DMS114 treated with DMSO at 0.1 percent for 48 hours (cell line): ENCODE data around the gene TRIM8.

Experiments used
- DNase-seq: peaks from one replicate; lab custom pipeline; 2025; ENCODE audit not compliant: unreplicated experiment; lab: John Stamatoyannopoulos, UW

The TRIM8 gene

DNA sequence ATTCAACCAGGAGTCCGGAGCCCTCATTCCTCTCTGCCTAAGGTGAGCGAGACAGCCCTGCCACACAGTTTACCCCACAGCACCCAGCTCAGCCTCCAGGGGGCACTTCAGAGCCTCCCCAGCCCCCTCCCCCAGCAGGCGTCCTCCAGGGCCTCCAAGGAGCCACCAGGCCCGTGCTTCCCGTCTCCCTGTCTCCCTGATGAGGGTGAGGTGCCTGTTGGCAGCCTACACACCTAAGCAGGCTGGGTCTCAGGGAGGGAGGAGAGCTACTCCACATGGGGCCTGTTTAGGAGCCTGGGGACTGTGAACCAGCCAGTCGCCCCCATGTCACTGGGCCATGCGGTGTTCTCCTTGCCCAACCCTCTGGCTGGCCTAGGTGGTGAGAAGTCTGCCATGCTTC lies 28.9 kb upstream of the TRIM8 start:
- DNase-seq: no peak

DNA sequence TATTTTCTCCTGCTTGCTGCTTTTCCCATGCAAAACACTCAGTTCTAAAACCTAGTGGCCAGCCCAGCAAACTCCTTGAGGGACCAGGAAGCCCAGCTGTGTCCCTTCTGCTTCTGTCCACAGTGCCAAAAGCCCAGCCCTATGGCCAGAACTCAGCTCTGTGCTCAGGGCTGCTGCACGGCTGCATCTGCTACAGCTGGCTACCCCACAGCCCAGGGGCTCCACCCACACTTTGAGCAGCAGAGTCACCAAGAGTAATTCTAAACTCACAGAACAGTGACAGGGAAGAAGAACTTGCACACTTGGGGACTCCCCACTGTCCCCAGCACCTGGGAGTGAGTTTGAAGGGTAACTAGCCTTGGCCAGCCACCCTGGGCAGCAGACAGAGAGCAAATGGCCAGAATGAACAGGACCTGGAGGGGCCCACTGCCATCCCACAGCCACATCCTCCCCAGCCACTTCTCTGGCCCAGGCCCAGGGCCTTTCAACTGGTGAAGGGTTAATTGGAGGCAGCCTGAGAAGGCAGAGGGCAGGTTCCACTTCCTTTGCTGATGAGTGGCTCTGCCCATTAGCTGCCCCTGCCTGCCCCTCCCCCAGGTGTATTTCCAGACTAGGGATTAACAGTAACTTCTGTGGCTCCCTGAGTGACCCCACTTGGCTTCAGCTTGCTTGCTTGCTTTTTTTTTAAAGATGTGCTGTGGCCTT lies 28.1 kb upstream of the TRIM8 start:
- DNase-seq: no peak

DNA sequence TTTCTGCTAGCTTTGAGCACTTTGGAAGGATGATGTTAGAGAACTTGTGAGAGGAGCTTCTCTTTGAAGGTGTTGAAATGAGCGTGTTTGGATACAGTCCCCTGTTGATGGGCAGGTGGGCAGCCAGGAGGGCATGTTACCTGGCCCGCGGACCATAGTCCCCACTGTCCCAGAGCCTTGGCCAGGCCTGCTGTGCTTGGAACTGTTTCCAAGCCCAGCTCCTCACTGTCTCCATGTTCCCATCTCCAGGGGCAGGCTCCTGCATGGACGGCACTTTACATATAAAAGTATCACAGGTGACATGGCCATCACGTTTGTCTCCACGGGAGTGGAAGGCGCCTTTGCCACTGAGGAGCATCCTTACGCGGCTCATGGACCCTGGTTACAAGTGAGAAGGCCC lies 27.2 kb upstream of the TRIM8 start:
- no peak for DNase-seq

DNA sequence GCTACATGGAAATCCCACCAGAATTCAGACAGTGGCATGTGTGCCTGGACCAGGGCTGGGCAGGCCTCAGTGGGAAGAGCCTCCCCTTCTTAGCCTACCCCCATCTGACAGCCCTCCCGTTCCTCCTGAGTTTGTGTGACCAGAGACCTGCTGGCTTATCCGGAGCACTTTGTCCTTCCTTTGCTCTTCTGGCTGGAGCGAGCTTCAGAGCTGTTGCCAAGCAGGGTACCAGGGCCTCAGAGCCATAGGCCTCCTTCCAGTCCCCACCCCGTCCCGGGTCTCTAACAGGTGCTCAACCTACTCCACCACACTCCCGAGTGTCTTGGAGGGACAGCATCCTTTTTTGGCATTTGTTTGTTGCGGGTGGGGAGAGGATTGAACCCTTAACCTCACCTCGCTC lies 26.5 kb upstream of the TRIM8 start:
- no peak for DNase-seq

DNA sequence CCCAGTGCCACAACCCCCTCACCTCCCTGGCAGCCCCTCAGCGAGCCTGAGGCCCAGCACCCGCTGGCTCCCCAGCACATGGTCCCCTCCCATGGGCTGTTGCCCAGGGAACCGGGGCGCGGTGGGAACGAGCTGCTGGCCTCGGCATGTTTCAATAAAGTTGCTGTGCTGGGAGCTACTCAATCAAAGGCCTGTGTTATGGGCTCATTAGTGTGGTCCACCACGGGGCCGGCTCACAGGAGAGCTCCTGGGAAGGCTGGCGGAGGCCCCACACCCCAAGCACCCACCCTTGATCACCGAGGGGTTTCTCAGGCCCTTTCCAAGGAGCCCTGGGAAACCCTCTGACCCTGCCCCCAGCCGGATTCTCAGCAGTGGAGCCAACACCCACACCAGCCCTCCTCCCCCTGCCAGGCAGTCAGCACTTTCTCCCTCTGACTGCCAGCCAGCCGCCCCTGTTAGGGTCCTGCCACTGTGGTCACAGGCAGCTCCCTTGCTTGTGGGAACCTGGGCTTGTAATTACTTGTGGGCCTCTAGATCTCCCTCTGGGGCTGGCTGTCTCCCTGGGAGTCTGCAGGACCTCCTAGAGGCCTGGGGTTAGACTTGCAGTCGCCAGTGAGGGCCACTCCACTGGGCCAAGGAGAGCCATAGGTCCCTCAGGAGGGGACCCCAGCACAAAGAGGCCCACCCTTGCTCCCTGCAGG lies 24.8 kb upstream of the TRIM8 start:
- DNase-seq: no peak

DNA sequence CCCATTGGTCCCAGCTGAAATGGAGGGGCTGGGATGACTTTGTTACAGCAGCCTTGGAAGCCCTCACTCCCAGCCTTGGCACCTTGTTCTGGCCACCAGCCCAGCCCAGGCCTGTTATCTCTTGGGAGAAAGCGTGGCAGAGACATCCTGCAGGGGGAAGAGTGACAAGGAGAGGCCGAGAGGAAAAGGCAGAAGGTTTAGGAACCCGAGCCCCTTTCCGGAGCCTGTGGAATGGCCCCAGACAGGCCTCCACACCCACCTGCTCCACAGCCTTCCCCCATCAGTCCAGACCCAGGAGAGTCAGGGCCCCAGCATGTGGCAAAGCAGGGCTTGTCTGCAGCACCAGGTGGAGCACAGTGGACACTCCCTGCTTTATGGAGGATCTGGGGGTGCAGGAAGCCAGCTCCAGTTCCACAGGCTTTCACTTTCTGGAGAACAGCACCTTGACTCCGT lies 24.1 kb upstream of the TRIM8 start:
- no peak for DNase-seq

DNA sequence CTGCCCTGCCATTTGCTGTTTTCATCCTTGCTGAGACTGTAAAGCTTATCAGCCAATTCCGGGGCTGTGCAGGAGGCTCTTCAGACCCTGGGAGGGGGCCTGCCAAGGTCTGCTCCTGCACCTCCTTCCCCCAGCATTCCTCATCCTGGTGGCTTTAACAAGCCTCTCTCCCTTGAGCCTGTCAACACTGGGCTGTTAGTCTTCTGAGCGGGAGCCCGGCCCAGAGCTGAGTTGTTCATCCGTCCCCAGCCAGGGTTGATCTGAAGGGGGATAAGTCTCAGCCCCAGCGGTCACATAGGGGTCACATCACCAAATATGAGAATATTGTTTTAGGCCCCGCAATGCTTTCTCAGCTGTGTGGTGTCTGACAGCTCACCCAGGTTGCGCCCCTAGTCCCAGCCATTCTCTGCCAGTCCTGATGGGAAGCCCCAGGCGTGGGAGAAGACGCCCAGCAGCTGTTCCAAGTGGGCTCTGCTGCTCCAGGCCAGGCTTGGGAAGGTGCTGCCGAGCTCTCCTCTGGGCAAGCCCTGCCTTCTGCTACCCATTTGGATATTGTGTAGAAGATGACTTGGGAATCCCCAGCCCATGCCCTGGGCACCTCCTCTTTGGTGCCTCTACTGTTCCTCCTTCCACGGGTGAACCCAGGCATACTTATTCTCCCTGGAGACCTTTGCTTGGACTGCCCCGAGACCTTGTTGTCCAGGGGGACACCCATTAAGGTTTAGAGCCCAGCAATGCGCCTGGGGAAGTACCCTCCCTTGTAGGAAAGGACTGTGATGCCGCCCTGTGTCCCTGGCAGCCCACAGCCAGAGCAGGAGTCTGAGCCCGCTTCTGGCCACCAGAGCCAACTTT lies 23.5 kb upstream of the TRIM8 start:
- DNase-seq: no peak

DNA sequence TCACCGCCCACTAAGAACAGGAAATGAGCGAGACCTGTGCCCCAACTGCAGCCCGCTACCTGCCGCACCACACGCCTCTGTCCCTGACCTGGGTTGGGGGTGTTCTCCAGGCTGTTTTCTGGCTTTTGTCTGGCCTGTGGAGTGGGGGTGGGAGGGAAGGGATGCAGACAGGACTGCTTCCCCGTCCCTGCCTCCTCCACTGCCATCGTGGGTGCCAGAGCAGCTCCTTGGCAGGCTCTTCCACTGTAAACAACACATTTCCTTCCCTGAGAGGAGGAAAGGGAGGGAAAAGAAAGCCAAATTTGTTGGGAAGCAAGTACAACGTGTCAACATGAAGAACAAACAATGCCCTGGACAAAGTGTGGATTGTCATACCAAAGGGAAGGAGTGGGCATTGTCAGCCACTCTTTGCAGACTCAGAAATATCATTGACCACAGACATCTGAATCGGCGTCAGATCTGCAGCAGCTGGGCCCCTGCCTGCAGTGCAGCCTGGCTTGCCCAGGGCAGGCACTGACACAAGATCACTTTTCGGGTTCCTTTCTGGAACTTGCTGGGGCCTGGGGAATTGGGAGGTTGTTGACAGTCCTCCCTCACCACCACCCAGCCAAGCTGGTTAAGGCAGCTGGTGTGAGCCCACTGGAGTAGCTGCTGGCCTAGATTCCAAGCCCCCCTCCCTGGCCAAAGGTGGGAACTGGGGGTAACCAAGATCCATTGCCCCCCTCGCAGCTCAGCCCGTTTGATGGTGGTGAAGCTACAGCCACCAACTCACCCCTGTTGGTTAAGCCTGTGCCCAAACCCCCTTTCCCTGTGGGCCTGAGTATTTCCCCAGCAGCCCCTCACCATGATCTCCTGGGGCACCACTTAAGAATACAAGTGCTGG lies 22.6 kb upstream of the TRIM8 start:
- DNase-seq: no peak

DNA sequence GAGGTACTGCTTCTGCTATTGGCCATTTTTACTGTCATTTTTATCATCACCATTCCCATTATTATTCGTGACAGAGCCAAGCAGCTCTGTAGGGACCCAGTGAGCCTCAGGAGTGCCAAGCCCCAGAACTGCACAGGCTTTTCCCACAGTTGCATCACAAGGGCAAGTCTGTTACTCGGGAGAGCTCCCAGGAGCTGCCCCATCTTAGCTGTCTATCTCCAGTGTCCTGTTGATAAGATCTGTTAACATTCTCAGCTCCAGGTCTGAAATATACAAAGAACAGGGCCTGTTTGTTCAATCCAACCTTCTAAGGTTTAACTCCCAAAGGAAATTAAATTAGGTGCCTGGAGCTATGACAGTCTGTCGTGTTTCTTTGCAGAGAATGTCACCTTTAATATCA lies 20.2 kb upstream of the TRIM8 start:
- DNase-seq: no peak

DNA sequence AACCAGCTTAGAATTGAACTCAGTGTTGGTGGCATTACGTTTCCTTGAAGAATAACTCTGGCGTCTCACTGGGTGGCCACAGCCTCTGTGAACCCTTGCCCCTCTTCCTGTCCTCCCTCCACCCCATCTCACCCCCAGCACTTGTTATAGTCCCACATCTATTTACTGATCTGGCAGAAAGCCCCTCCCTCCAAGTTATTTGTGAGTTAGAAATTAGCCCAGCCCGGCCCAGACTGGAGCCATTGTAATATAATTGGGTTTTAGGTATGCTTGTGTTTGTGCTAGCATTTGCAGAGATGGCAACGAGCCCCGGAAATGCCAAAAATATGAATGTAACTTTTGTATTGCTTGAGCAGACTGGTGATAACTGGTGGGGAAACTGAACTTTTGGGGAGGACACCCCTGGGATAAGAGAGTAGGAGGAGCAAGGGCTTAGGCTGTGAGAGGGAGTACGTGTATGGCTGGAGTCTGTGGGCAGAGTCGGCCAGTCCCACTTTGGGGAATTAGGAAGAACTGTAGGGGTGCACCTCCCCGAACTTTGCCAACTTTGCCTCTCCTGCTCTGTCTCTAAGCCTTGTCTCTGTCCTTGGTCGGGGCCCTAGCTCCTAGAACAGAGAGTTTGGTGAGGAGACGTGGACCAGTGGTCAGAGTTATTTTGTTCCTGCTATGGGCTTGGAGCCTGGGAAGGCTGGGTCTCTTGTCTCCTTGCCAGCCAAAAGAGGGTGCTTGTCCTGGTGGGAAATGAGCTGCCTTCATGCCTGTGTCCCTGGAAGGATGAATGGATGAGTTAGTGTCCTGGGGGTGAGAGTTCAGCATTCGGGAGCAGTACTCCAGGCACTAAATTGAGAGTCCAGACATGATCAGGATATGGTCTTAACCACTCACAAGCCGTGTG lies 19.3 kb upstream of the TRIM8 start:
- DNase-seq: no peak

DNA sequence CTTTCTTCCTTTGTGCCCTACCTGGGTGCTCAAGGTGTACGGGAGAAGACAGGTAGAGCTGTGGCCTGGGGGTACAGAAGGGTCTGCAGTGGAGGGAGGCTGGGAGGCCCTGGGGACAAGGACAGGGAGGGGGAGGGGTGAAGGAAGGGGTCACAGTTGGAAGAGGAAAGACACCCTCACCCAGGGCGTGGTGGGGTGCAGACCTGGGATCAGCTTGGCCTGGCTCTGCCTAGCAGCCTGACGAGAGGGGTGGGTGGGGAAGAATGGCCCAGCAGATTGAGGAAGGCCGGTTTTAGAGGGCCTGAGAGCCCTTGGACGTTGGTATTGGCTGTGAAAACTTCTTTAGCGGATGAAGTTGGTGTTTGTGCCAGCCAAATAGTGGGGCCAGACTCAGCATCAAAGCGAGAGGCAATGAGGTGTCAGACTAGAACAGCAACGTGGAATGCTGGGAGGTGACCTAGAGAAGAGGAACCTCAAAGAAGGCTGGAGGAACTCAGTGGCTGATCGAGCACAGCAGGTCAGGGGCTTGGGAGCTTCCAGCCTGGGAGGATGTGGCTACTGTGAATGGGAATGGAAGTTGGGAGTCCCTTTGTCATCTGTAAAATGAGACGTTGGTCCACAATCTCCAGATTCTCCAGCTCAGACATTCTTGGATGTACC lies 18.1 kb upstream of the TRIM8 start:
- DNase-seq: no peak

DNA sequence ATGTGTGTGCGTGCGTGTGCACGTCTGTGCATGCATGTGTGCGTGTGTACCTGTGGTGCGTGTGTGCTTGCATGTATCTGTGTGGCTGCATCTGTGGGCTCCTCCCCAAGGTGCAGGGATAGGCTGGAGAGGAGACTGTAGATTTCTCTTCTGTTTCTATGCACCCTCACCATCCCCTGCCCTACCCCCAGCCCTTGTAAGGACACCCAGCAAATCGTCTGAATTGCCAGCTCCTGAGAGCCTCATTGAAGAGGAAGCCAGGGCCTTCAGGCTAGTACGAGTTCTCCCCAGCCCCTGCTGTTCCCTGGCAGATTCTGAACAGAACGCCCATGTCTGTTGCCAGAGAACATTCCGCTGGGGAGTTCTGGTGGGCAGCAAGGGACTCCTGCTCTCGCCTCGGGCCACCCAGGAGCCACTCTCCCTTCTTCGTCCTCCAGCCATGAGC lies 17.0 kb upstream of the TRIM8 start:
- DNase-seq: no peak

DNA sequence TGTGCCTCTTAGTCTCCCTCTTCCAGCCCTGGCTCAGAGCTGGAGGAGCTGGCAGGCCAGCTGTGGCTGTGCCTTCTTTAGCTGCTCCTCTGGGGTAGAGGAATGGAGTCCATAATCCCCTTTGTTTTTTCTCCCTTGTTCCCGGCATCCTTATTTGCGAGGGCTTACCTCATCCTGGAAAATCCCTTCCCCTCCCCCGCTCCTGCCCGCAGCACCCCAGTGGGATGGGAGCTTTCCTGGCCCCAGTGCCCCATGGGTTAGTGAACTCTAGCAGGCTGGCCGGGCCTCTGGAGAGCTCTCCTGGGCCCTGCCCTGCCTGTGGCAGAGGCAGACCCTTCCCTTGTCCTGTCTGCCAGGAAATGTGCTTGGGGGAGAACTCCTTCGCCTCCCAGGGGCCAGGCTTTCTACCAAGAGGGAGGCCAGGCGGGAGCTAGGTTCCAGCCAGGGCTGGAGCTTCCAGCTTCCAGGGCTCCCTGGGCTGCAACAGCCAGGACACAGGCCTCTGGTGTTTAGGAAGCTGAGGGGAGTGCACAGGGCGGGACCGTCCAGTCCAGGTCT lies 16.5 kb upstream of the TRIM8 start:
- DNase-seq: no peak

DNA sequence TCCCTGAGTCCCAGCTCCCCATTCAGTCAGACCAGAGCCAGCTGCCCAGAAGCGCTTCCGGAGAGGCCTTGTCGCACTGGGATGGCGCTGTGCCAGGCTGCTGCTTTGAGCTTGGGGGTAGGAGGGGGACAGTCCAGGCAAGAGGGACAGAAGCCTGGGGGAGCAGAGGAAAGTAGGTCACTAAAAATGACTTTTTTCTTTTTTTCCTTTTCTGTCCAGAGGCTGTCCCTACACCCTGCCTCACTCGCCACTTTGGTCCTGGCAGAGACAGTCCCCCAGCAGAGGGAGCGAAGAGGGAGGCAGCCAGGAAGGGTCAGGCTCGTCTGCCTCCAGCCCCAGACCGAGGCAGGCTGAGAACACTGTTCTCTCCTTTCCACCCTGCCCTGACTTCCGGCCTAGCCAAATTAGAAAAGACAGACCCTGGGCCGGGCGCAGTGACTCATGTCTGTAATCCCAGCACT lies 15.8 kb upstream of the TRIM8 start:
- DNase-seq: no peak

DNA sequence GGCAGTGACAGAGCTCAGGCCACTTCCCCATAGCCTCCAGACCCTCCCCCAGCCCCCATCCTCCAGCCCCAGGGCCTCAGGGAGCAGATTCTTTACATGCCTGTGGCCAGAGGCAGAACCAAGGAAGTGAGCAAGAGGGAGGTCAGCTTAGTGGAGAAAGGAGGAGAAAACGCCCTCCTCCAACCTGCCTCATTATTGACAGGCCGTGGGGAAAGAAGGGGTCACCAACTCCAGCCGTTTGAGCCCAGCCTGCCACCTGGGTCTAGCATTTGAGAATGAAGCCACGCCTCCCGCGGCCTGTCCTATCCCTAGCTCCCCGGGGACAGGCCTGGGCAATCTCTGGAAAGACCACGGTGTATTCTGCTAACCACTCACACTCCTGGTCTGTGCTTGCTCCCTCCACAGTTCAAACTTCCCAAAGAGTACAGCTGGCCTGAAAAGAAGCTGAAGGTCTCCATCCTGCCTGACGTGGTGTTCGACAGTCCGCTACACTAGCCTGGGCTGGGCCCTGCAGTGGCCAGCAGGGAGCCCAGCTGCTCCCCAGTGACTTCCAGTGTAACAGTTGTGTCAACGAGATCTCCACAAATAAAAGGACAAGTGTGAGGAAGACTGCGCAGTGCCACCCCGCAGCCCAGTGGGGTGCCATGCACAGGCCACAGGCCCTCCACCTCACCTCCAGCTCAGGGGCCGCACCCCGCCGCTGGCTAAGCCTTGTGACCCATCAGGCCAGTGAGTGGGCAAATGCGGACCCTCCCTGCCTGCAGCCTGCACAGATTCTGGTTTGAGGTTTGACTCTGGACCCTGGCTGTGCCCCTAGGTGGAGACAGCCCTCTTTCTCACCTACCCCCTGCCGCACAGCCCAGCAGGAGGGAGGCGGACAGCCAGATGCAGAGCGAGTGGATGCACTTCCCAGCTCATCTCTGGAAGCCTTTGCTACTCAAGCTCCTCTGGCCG lies 14.3 kb upstream of the TRIM8 start:
- DNase-seq: no peak

DNA sequence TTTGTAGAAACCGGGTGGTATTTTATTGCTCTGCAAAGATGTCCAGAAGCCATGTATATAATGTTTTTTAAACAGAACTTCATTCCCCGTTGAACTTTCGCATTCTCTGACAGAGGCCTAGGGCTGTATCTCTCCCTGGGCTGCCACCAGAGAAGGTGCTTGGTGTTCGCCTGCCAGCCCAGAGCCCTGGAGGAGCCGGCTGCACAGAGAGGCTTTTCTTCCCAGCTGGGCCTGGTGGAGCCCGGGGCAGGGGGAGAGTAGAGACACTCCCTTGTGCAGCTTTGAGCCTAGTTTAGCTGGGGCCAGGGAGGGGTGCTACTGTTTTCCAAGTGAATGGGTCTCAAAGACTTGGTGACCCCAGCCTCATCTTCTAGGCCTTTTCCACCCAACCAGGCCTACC lies 13.6 kb upstream of the TRIM8 start:
- DNase-seq: no peak

DNA sequence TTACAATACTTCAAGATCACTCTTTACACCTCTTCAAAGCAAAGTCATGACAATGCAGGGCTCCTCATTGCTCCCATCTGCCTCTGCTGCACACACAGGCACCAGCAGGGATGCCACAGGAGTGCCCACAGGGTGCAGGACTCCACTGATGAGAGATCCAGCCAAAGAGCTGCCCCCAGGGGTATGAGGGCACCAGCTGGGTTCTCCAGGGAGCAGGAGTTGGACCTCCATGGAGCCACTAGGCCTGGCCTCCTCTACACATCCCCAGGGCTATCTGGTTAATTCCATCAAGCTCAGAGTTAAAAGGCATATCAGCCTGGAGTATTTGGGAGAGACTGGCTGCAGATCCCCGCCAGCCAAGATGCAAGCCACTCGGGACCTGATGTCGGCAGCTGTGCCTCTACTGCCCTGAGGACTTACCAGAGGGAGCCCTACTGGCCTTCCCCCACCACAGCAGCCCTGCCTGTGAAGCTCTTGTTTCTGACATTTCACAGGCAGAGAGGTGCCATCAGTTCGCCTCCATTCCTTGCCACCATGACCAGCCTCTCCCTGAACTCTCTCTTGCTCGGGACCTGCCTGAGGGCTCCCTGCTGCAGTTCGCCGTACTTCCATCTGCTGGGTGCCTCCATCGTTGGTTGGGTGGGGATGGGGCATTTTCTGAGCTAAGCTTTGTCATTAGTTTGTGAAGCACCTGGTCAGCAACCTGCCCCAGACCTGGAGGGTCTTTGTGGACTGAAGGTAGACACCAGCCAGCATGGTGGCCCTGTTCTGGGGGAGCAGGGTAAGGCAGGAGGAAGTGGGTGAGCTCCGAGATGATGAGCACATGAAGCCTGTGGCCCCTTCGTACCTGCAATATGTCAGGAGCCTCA lies 12.5 kb upstream of the TRIM8 start:
- no peak for DNase-seq
